HepG2 (cell line): ENCODE measurements around the gene PPP1CA. TPM values are rescaled to one million over a fixed set of nuclear protein-coding genes. Genes with fewer than 3 reads are reported as not detected.

Source experiments
- CBX1 ChIP-seq: IDR thresholded peaks from one replicate; pipeline ENCODE4 v1.6.1; 2016; ENCODE audit warnings: antibody characterized with exemption, low read depth
- CC2D1A ChIP-seq: sonication (generic); formaldehyde crosslinking; IDR thresholded peaks from 2 replicates; pipeline ENCODE4 v1.8.1; 2023; ENCODE audit warnings: mild to moderate bottlenecking, missing genetic modification reagents
- FOXP4 ChIP-seq: sonication (generic); formaldehyde crosslinking; IDR thresholded peaks from 2 replicates; pipeline ENCODE4 v1.4.0; 2020; ENCODE audit warnings: missing genetic modification reagents
- GMEB2 ChIP-seq: IDR thresholded peaks from 2 replicates; pipeline ENCODE4 v1.6.1; 2016; ENCODE audit warnings: missing biosample characterization, missing genetic modification reagents, low read depth
- HNF4G ChIP-seq, 2 experiments: sonication (generic) in 1 of 2; formaldehyde crosslinking in 1 of 2; IDR thresholded peaks; 2 replicates each; pipeline versions ENCODE4 v1.4.0 to v1.6.1; 2011 to 2020; ENCODE audit warnings: borderline replicate concordance in 2 of 2, low read depth in 2 of 2, mild to moderate bottlenecking in 2 of 2, low read length in 1 of 2, missing genetic modification reagents in 1 of 2, moderate library complexity in 1 of 2
- HNRNPL ChIP-seq: fragments of 200-400 bp; formaldehyde crosslinking; IDR thresholded peaks from 2 replicates; pipeline ENCODE4 v1.6.1; 2017; ENCODE audit warnings: mild to moderate bottlenecking, low read depth, low read length
- MAZ ChIP-seq, 2 experiments: sonication (generic) in 1 of 2; formaldehyde crosslinking in 1 of 2; IDR thresholded peaks; 2 replicates each; pipeline versions ENCODE4 v1.5.0 to v1.6.1; 2012 to 2020; ENCODE audit warnings: low read depth in 2 of 2, mild to moderate bottlenecking in 2 of 2, borderline replicate concordance in 1 of 2, improper control_type of control experiment in 1 of 2, low read length in 1 of 2, missing genetic modification reagents in 1 of 2, moderate library complexity in 1 of 2
- POLR2G ChIP-seq: fragments of 200-400 bp; formaldehyde crosslinking; IDR thresholded peaks from 2 replicates; pipeline ENCODE4 v1.6.1; 2018; ENCODE audit warnings: mild to moderate bottlenecking, low read depth, low read length, moderate library complexity
- PTBP1 ChIP-seq: fragments of 200-400 bp; formaldehyde crosslinking; IDR thresholded peaks from 2 replicates; pipeline ENCODE4 v1.6.1; 2018; ENCODE audit warnings: low read length, low read depth; ENCODE audit not compliant: poor library complexity, severe bottlenecking
- XBP1 ChIP-seq: sonication (generic); formaldehyde crosslinking; IDR thresholded peaks from 2 replicates; pipeline ENCODE4 v1.5.0; 2020; ENCODE audit warnings: missing genetic modification reagents
- ZNF205 ChIP-seq: IDR thresholded peaks from 2 replicates; pipeline ENCODE4 v1.6.1; 2018; ENCODE audit warnings: missing biosample characterization, missing genetic modification reagents
- ZNF414 ChIP-seq: sonication (generic); formaldehyde crosslinking; IDR thresholded peaks from 2 replicates; pipeline ENCODE4 v1.5.0; 2020; ENCODE audit warnings: missing genetic modification reagents
- ZNF556 ChIP-seq: sonication (generic); formaldehyde crosslinking; IDR thresholded peaks from 2 replicates; pipeline ENCODE4 v1.4.0; 2020; ENCODE audit warnings: mild to moderate bottlenecking, missing genetic modification reagents, borderline replicate concordance
- ZNF883 ChIP-seq: sonication (generic); formaldehyde crosslinking; IDR thresholded peaks from 2 replicates; pipeline ENCODE4 v1.5.1; 2020; ENCODE audit warnings: mild to moderate bottlenecking, missing genetic modification reagents; ENCODE audit errors: not compliant biosample characterization
- ZSCAN21 ChIP-seq: sonication (generic); formaldehyde crosslinking; IDR thresholded peaks from 2 replicates; pipeline ENCODE4 v1.8.0; 2022; ENCODE audit warnings: mild to moderate bottlenecking, missing genetic modification reagents, moderate library complexity, borderline replicate concordance
- polyA plus RNA-seq, 8 experiments: library from polyadenylated mRNA; depleted of rRNA in 3 of 8; stranded (reverse) in 7 of 8; unstranded in 1 of 8; fragments of >200 nt; fragmentation: Illumina TruSeq in 4 of 8; extraction: Trizol in 4 of 8; gene quantifications; 2 replicates each; pipeline versions ENCODE4 v1.2.1 to v1.2.3, GENCODE V29; 2011 to 2016; ENCODE audit warnings: low read depth in 4 of 8, missing spikeins in 1 of 8, mixed read lengths in 1 of 8; ENCODE audit not compliant: insufficient read depth in 1 of 8
- total RNA-seq, 5 experiments: library from RNA; depleted of rRNA; stranded (reverse); fragments of >200 nt; fragmentation: Illumina TruSeq; extraction: Trizol; gene quantifications; 2 replicates each; pipeline ENCODE4 v1.2.3, GENCODE V29; 2016; ENCODE audit warnings: low read depth in 1 of 5
- TF ChIP-seq, protein P1 (sequence below): sonication (generic); formaldehyde crosslinking; conservative IDR thresholded peaks from 2 replicates; pipeline ENCODE4 v1.5.0; 2020; ENCODE audit warnings: missing genetic modification reagents
- TF ChIP-seq, protein P2 (sequence below): sonication (generic); formaldehyde crosslinking; IDR thresholded peaks from 2 replicates; pipeline ENCODE4 v1.5.1; 2020; ENCODE audit warnings: mild to moderate bottlenecking, missing genetic modification reagents, moderate library complexity

The PPP1CA gene
- total and polyA plus RNA-seq, 2 of the 13 experiments (the other 11 are each of a cell fraction or from before 2014, with no cell fraction given), result 149 to 170 TPM

DNA sequence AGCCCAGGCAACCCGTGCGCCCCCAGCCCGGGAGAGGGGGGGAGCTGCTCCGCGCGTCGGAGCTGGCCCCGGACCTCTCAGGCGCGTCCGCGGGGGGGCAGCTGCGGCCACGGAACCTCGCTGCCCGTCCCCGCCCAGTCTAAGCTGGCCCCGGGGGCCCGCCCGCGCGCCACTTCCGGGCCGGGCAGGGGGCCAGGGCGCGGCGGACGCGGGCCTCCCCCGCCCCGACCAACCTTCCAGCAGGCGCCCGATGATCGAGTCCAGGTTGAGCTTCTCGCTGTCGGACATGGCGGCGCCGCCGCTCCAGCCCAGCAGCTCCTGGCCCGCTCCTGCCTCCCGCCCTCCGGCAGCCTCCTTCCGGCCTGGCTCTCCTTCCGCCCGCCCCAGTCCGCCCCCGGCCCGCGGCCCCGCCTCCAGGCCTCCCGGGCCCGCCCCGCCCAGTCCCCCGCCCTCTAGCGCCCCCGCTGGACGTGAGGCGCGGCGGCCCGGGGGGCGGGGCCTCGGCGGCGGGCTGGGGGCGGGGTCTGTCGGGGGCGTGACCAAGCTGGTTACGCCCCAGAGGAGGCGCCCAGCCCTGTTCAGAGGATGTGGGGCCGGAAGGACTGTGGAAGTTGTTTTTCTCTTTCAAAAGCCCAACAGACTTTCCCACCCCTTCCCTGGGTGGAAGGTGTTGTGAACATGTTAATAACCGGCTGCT, at the start of gene PPP1CA (continued):
- TF ChIP-seq GMEB2 (CRISPR knock-in tag) (no peak), MAZ (IDR thresholded peaks at IDR 0.05; ENCODE audit: borderline replicate concordance, low read depth, low read length) (peak; percentile 74), MAZ (CRISPR knock-in tag; IDR thresholded peaks at IDR 0.05; ENCODE audit: low read depth) (peak; percentile 84), CC2D1A (no peak), HNRNPL (no peak), FOXP4 (CRISPR knock-in tag) (no peak), POLR2G (peak; percentile 83), ZNF883 (CRISPR knock-in tag) (peak; percentile 6), ZNF205 (CRISPR knock-in tag) (no peak), XBP1 (CRISPR knock-in tag) (no peak), PTBP1 (no peak), ZSCAN21 (peak; percentile 66; the same call in 1 of the 2 replicates), ZNF414 (peak; percentile 93; the same call in 1 of the 2 replicates), CBX1 (no peak), ZNF556 (no peak), HNF4G (IDR thresholded peaks at IDR 0.05; ENCODE audit: borderline replicate concordance, low read depth, low read length) (no peak), HNF4G (CRISPR knock-in tag; IDR thresholded peaks at IDR 0.05; ENCODE audit: borderline replicate concordance, low read depth) (peak; percentile 9; the same call in 1 of the 2 replicates)
- TF ChIP-seq, protein P1, sequence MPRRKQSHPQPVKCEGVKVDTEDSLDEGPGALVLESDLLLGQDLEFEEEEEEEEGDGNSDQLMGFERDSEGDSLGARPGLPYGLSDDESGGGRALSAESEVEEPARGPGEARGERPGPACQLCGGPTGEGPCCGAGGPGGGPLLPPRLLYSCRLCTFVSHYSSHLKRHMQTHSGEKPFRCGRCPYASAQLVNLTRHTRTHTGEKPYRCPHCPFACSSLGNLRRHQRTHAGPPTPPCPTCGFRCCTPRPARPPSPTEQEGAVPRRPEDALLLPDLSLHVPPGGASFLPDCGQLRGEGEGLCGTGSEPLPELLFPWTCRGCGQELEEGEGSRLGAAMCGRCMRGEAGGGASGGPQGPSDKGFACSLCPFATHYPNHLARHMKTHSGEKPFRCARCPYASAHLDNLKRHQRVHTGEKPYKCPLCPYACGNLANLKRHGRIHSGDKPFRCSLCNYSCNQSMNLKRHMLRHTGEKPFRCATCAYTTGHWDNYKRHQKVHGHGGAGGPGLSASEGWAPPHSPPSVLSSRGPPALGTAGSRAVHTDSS (CRISPR knock-in tag), result no peak
- TF ChIP-seq, protein P2, sequence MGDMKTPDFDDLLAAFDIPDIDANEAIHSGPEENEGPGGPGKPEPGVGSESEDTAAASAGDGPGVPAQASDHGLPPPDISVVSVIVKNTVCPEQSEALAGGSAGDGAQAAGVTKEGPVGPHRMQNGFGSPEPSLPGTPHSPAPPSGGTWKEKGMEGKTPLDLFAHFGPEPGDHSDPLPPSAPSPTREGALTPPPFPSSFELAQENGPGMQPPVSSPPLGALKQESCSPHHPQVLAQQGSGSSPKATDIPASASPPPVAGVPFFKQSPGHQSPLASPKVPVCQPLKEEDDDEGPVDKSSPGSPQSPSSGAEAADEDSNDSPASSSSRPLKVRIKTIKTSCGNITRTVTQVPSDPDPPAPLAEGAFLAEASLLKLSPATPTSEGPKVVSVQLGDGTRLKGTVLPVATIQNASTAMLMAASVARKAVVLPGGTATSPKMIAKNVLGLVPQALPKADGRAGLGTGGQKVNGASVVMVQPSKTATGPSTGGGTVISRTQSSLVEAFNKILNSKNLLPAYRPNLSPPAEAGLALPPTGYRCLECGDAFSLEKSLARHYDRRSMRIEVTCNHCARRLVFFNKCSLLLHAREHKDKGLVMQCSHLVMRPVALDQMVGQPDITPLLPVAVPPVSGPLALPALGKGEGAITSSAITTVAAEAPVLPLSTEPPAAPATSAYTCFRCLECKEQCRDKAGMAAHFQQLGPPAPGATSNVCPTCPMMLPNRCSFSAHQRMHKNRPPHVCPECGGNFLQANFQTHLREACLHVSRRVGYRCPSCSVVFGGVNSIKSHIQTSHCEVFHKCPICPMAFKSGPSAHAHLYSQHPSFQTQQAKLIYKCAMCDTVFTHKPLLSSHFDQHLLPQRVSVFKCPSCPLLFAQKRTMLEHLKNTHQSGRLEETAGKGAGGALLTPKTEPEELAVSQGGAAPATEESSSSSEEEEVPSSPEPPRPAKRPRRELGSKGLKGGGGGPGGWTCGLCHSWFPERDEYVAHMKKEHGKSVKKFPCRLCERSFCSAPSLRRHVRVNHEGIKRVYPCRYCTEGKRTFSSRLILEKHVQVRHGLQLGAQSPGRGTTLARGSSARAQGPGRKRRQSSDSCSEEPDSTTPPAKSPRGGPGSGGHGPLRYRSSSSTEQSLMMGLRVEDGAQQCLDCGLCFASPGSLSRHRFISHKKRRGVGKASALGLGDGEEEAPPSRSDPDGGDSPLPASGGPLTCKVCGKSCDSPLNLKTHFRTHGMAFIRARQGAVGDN (CRISPR knock-in tag), result no peak; the same call in none of the 2 replicates
